Effector CD4-positive, alpha-beta T cell (primary cell): ENCODE measurements around the gene RSPH1.

Source experiments
- DNase-seq: peaks from one replicate; pipeline ENCODE4 v3.0.0-alpha.2; 2020

RSPH1 gene

DNA sequence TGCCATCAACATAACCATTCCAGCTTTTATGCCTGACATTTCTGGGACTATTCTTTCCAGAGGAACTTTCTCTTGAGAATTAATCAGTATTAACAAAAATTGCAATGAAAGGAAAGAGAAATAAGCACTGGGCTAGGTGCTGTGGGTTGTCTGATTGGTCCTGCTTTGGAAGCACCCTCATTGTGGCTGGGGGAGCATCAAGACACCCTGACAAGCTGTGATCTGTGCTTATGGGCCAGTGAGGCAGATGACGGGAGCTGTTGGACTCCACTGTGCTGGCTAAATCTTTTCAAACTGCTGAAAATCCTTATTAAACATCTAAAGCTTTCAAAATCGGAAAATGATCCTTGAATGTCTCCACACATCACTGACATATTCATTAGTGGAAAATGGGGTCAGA is 72.3 kb downstream of the RSPH1 start:
- DNase-seq, result no peak

DNA sequence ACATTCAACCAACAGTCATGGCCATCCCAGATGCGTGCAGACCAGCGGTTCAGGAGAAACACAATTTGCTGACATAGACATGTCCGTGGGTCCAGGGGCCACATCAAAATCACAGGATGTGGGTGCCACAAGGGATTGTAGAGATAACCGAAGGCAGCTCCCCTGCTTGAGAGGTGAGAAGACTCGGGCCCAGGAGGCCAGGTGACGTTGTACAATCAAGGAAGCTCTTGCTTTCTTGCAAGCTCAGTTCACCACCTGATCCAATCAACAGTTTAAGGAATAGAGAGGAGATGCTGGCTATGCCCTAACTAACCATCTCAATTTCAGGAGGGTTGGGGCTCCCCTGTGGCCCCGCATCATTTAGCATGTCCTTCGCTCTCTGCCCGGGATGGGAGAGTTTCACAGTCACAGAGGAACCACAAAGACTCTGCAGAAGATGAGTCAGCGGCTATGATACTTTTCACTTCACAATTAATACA is 72.8 kb downstream of the RSPH1 start:
- peak; percentile 37 for DNase-seq
